ENCODE data around the gene HBM.
A peak's percentile ranks its signal among the peaks of the same experiment; 100 is the strongest.
"Not testable (repeated sequence)": the region's sequence is repeated elsewhere in the genome, so short reads cannot be mapped to it uniquely, and the experiment has no call there.

The HBM gene

GRCh38 chr16:170788-171187, 5.0 kb downstream of the HBM start:
- no peak for DNase-seq

GRCh38 chr16:172374-172941, 6.7 kb downstream of the HBM start, which contains the start of gene HBA2:
HBA2 (plus strand) TSS chr16:172876; CDS start chr16:172913, 37 bp downstream.
- DNase-seq, result not testable (repeated sequence)

GRCh38 chr16:173211-173854, 7.6 kb downstream of the HBM start:
- not testable (repeated sequence) for DNase-seq

- not testable (repeated sequence) for DNase-seq
Measured at GRCh38 chr16:173928-174769, 8.4 kb downstream of the HBM start.

GRCh38 chr16:175011-175949, 9.5 kb downstream of the HBM start:
- no peak for DNase-seq

GRCh38 chr16:176006-176405, 10.2 kb downstream of the HBM start:
- not testable (repeated sequence) for DNase-seq

- not testable (repeated sequence) for DNase-seq
Measured at GRCh38 chr16:176477-177382, 11.0 kb downstream of the HBM start, which contains the start of gene HBA1. HBA1 (plus strand) TSS chr16:176680; CDS start chr16:176717, 37 bp downstream.

GRCh38 chr16:177394-177822, 11.6 kb downstream of the HBM start:
- DNase-seq, result peak; percentile 93

- no peak for DNase-seq
Measured at GRCh38 chr16:177981-178667, 12.3 kb downstream of the HBM start.

GRCh38 chr16:178668-179015, 12.9 kb downstream of the HBM start:
- DNase-seq, result no peak

GRCh38 chr16:179211-180092, 13.7 kb downstream of the HBM start:
- no peak for DNase-seq

GRCh38 chr16:180101-180675, 14.4 kb downstream of the HBM start, which contains the start of gene HBQ1:
HBQ1 (plus strand) TSS chr16:180459; CDS start chr16:180487, 28 bp downstream.
- peak; percentile 23 for DNase-seq

GRCh38 chr16:180681-181564, 15.1 kb downstream of the HBM start:
- DNase-seq, result peak; percentile 51

- no peak for DNase-seq
Measured at GRCh38 chr16:181565-182021, 15.8 kb downstream of the HBM start.

GRCh38 chr16:183005-183404, 17.2 kb downstream of the HBM start:
- DNase-seq, result no peak

- DNase-seq, result no peak
Measured at GRCh38 chr16:185213-185612, 19.4 kb downstream of the HBM start.

- no peak for DNase-seq
Measured at GRCh38 chr16:185691-186090, 19.9 kb downstream of the HBM start.

- DNase-seq, result no peak
Measured at GRCh38 chr16:187330-187729, 21.6 kb downstream of the HBM start.

All from NCI-H2227 treated with DMSO at 0.1 percent for 48 hours (cell line).